Tongue (tissue), 3 donors: ENCODE data around the gene PIGU. TPM values are rescaled to one million over a fixed set of nuclear protein-coding genes. Genes with fewer than 3 reads are reported as not detected.

Experiments used
- DNase-seq: peaks from one replicate; pipeline ENCODE4 v3.0.0-alpha.2; 2015
- small RNA-seq: library from RNA; depleted of rRNA; stranded (forward); fragments of <200 nt; gene quantifications from one replicate; pipeline ENCODE3, GENCODE V24; 2014; ENCODE audit warnings: low replicate concordance
- total RNA-seq: library from RNA; depleted of rRNA; stranded (reverse); fragments of >200 nt; gene quantifications from one replicate; pipeline ENCODE4 v1.2.3, GENCODE V29; 2014

PIGU gene
- total RNA-seq, 1 donor from 2014 or later: 8.8 TPM

DNA sequence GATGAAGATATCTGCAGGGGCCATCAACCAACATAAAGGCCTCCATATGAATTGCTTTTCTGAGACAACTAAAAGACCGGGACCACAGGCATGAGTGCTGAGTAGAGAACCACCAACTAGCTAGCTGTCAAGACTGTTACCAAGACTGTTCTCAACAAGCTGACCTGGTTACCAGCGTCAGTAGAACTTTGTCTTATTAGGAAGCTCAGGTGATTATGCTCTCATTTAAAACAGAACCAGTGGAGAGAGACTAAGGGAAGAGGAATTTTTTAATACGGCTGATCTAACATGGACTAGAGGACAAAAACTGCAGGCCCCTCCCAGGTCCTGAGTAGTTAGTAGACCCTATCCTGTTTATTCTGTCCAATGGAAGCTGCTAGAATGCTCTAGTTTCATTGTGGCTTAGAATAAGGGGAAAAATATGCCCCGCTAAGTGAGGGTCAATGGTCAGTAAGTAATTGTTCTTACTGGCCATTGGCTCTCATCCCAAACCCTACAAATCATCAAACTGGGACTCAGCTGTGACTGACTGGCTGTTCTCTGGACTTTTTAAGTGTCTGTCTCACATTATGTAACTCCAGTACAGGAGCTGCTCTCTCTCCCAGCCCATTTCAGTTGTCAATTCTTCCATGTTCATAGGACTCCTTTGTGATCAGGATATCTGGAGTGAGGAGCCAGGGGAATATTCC lies 164.5 kb downstream of the PIGU start:
- no peak for DNase-seq

DNA sequence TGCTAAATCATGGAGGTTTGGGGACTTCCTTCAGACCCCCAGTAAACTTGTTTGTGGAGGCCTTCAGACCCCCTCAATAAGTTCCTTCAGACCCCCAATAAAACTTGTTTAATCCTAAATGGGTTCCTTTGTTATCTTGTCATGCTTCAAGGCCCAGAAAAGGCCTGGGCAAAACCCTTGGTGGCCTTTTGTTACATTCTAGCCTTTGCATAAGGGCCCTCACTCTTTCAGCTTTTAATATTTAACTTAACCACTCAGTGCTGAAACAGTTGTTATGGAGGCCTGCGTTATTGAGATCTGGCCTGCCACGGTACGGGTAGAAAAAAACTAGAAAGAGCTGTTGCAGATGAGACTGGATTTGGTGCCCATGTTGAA lies 165.0 kb downstream of the PIGU start:
- DNase-seq: no peak

DNA sequence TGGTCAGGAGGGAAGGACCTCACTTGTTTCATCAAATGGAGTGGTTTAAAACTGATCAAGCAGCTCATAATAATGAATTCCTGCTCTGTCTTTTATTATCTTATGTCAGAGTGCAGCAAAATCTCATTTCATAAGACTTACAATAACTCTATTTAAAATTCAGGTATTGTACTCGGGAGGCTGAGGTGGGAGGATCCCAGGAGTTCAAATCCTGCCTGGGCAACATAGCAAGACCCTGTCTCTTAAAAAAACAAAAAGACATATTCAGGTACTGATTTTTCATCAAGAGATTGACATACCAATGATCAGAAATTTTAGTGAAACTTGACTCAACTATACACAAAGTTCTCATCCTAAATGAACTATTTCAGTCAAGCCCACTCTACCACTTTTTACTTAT lies 166.3 kb downstream of the PIGU start:
- no peak for DNase-seq

Small RNAs within 50 kb of the gene (small RNA-seq; reads per million reads assigned to genes)
- gene AL118520.1 (not detected), gene RF00019 (not detected)

Other genes with a start within 250 kb of the PIGU start
- gene DYNLRB1, start 160.7 kb downstream of the PIGU start, total RNA-seq: 18.8 TPM
- 23.8 TPM for gene MAP1LC3A, start 118.4 kb downstream of the PIGU start, total RNA-seq
- 10.4 TPM for gene TP53INP2, start 27.3 kb upstream of the PIGU start, total RNA-seq
- 11.7 TPM for gene NCOA6, start 148.6 kb upstream of the PIGU start, total RNA-seq
- 15.0 TPM for gene GGT7, start 195.8 kb upstream of the PIGU start, total RNA-seq
- gene ACSS2, start 199.5 kb upstream of the PIGU start, total RNA-seq: 63.9 TPM